ENCODE results near the gene OLFML3.

OLFML3 gene

GRCh38 chr1:113942527-113942926, 36.7 kb upstream of the OLFML3 start:
- H4K20me1 ChIP-seq (ENCODE audit: insufficient read depth, low read length), result no peaks in the 10 kb centered on the region

GRCh38 chr1:113943028-113943811, 36.1 kb upstream of the OLFML3 start:
- no peak for TF ChIP-seq EZH2 (optimal IDR thresholded peaks at IDR 0.05; ENCODE audit: low read depth, low read length)
- no peak for TF ChIP-seq CTCF (IDR thresholded peaks at IDR 0.05; ENCODE audit: low read length)
- TF ChIP-seq EZH2phosphoT487 (IDR thresholded peaks at IDR 0.05; ENCODE audit: low read length), result no peak
- H2AFZ ChIP-seq (ENCODE audit: low read length), result no peak overlapping the region
- H3K79me2 ChIP-seq (ENCODE audit: low read length), result peaks cover 76% of the 10 kb centered on the region
- H3K27ac ChIP-seq (ENCODE audit: low read length), result no peak overlapping the region
- H3K4me3 ChIP-seq (ENCODE audit: low read length), result no peak overlapping the region
- no peak overlapping the region for H3K4me2 ChIP-seq (ENCODE audit: low read depth, low read length)
- H3K4me1 ChIP-seq (ENCODE audit: low read length), result peaks cover 44% of the 10 kb centered on the region
- peaks cover 56% of the 10 kb centered on the region for H3F3A ChIP-seq (ENCODE audit: insufficient read depth, low read length)
- no peaks in the 10 kb centered on the region for H4K20me1 ChIP-seq (ENCODE audit: insufficient read depth, low read length)
- no peaks in the 10 kb centered on the region for H3K27me3 ChIP-seq (replicated peaks; ENCODE audit: insufficient read depth, low read length)
- H3K9ac ChIP-seq (ENCODE audit: low read length), result no peak overlapping the region
- no peaks in the 10 kb centered on the region for H3K36me3 ChIP-seq (replicated peaks; ENCODE audit: insufficient read depth, low read length)
- no peaks in the 10 kb centered on the region for H3K9me2 ChIP-seq (replicated peaks; ENCODE audit: insufficient read depth, low read length)
- no peak for DNase-seq
- H3K9me3 ChIP-seq (replicated peaks; ENCODE audit: insufficient read depth, low read length), result no peaks in the 10 kb centered on the region

More at GRCh38 chr1:113942527-113942926, 36.7 kb upstream of the OLFML3 start:
- H3K27me3 ChIP-seq (replicated peaks; ENCODE audit: insufficient read depth, low read length), result no peaks in the 10 kb centered on the region
- H3K79me2 ChIP-seq (ENCODE audit: low read length), result peaks cover 76% of the 10 kb centered on the region
- H3K4me2 ChIP-seq (ENCODE audit: low read depth, low read length), result no peak overlapping the region
- peaks cover 53% of the 10 kb centered on the region for H3F3A ChIP-seq (ENCODE audit: insufficient read depth, low read length)
- H2AFZ ChIP-seq (ENCODE audit: low read length), result no peak overlapping the region
- no peak overlapping the region for H3K4me3 ChIP-seq (ENCODE audit: low read length)
- H3K36me3 ChIP-seq (replicated peaks; ENCODE audit: insufficient read depth, low read length), result no peaks in the 10 kb centered on the region
- no peaks in the 10 kb centered on the region for H3K9me3 ChIP-seq (replicated peaks; ENCODE audit: insufficient read depth, low read length)
- no peaks in the 10 kb centered on the region for H3K9me2 ChIP-seq (replicated peaks; ENCODE audit: insufficient read depth, low read length)
- no peak for DNase-seq
- TF ChIP-seq EZH2 (optimal IDR thresholded peaks at IDR 0.05; ENCODE audit: low read depth, low read length) (no peak), CTCF (IDR thresholded peaks at IDR 0.05; ENCODE audit: low read length) (no peak), EZH2phosphoT487 (IDR thresholded peaks at IDR 0.05; ENCODE audit: low read length) (no peak)
- H3K27ac ChIP-seq (ENCODE audit: low read length), result peak overlapping the region; percentile 41; the same call in 1 of the 2 replicates
- no peak overlapping the region for H3K9ac ChIP-seq (ENCODE audit: low read length)
- H3K4me1 ChIP-seq (ENCODE audit: low read length), result peaks cover 44% of the 10 kb centered on the region

GRCh38 chr1:113945329-113945728, 33.9 kb upstream of the OLFML3 start:
- no peaks in the 10 kb centered on the region for H3K27me3 ChIP-seq (replicated peaks; ENCODE audit: insufficient read depth, low read length)
- no peaks in the 10 kb centered on the region for H4K20me1 ChIP-seq (ENCODE audit: insufficient read depth, low read length)
- peak overlapping the region; percentile 69; the same call in 1 of the 2 replicates for H3K27ac ChIP-seq (ENCODE audit: low read length)
- H3K36me3 ChIP-seq (replicated peaks; ENCODE audit: insufficient read depth, low read length), result no peaks in the 10 kb centered on the region
- H3K9me2 ChIP-seq (replicated peaks; ENCODE audit: insufficient read depth, low read length), result no peaks in the 10 kb centered on the region
- peaks cover 41% of the 10 kb centered on the region for H3K4me1 ChIP-seq (ENCODE audit: low read length)
- H3F3A ChIP-seq (ENCODE audit: insufficient read depth, low read length), result peaks cover 46% of the 10 kb centered on the region
- no peaks in the 10 kb centered on the region for H3K9me3 ChIP-seq (replicated peaks; ENCODE audit: insufficient read depth, low read length)
- no peak for DNase-seq
- H3K4me2 ChIP-seq (ENCODE audit: low read depth, low read length), result peak overlapping the region; percentile 77; the same call in 1 of the 2 replicates
- H3K9ac ChIP-seq (ENCODE audit: low read length), result no peak overlapping the region
- no peak overlapping the region for H2AFZ ChIP-seq (ENCODE audit: low read length)
- peaks cover 79% of the 10 kb centered on the region for H3K79me2 ChIP-seq (ENCODE audit: low read length)
- no peak for TF ChIP-seq CTCF (IDR thresholded peaks at IDR 0.05; ENCODE audit: low read length)
- TF ChIP-seq EZH2phosphoT487 (IDR thresholded peaks at IDR 0.05; ENCODE audit: low read length), result no peak
- no peak for TF ChIP-seq EZH2 (optimal IDR thresholded peaks at IDR 0.05; ENCODE audit: low read depth, low read length)
- H3K4me3 ChIP-seq (ENCODE audit: low read length), result no peak overlapping the region

Measured in MM.1S (cell line).